SJCRH30 (cell line): ENCODE results near the gene CMTM5. TPM values are rescaled to one million over a fixed set of nuclear protein-coding genes. Genes with fewer than 3 reads are reported as not detected.

Source experiments
- DNase-seq, 2 experiments: peaks; one replicate each; pipeline ENCODE4 v3.0.0-alpha.2; 2015 to 2020
- H3K27ac ChIP-seq: fragments of 250-450 bp; sonication (Bioruptor Pico); 2 replicates; pipeline ENCODE4 v1.5.1; 2020; ENCODE audit warnings: mild to moderate bottlenecking, moderate library complexity
- H3K27me3 ChIP-seq: fragments of 250-450 bp; sonication (Bioruptor Pico); 2 replicates; pipeline ENCODE4 v1.5.1; 2020; ENCODE audit warnings: mild to moderate bottlenecking, moderate library complexity
- H3K36me3 ChIP-seq: fragments of 250-450 bp; sonication (Bioruptor Pico); 2 replicates; pipeline ENCODE4 v1.5.1; 2020; ENCODE audit warnings: mild to moderate bottlenecking, moderate library complexity
- H3K4me1 ChIP-seq: fragments of 250-450 bp; sonication (Bioruptor Pico); 2 replicates; pipeline ENCODE4 v1.5.1; 2020; ENCODE audit warnings: mild to moderate bottlenecking, moderate library complexity
- H3K4me3 ChIP-seq: fragments of 250-450 bp; sonication (Bioruptor Pico); 2 replicates; pipeline ENCODE4 v1.5.1; 2020; ENCODE audit warnings: mild to moderate bottlenecking, moderate library complexity
- H3K9me3 ChIP-seq: fragments of 250-450 bp; sonication (Bioruptor Pico); replicated peaks from 2 replicates; pipeline ENCODE4 v1.5.1; 2020; ENCODE audit warnings: mild to moderate bottlenecking, moderate library complexity
- total RNA-seq: library from RNA; depleted of rRNA; stranded (reverse); fragments of >200 nt; shearing (Covaris generic); gene quantifications from 2 replicates; pipeline ENCODE4 v1.2.3, GENCODE V29; 2014

Gene CMTM5
- total RNA-seq, 1 experiment from 2014 or later: 0.32 TPM

DNA sequence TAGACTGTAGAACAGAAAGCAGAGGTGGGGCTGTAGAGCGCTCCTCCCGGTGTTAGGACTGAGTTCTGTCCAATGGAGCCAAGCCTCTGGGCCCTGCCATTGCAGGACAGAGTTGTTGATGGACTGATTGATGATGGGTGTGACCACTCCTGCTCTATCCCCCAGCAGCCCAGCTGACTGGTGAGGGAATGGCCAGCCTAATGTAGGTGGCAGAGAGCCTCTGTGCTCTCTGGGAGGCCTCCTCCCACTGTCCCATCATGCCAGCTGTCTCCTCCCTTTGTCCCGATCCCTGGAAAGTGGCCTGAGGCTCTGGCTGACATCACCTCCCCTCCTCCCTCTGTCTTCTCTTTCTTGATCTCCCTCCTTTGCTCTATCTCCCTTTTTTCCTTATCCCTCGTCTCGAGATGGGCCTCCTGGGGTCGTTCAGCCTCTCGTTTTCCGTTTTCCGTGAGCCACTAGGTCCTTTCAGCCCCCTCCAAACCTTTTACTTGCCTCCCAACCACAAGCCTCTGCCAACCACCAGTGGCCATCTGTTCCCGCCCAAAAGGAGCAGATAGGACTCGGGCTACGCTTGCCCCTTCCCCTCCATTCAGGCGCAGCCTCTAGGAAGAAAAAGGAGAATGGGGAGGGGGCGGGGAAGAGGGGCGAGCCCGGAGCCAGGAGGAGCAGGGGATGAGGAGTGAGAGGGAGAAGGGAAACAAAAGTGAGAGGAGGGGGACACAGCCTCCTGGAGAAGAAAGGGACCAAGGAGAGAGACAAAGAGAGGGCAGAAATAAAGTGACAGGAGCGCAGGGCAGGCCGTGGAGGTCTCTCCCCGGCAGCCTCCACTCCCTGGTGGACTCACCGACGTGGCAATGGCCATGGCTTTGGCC, 12.4 kb upstream of the CMTM5 start:
- Histone ChIP-seq H3K4me1 (0 out of 2 replicates have a peak, but pooled peaks cover 8% of the 10 kb centered on the region), H3K36me3 (peaks cover 13% of the 10 kb centered on the region), H3K4me3 (peak overlapping the region; percentile 82), H3K27ac (peak overlapping the region; percentile 91), H3K27me3 (no peaks in the 10 kb centered on the region), H3K9me3 (no peaks in the 10 kb centered on the region)
- peak; percentile 61 to 74 for DNase-seq

DNA sequence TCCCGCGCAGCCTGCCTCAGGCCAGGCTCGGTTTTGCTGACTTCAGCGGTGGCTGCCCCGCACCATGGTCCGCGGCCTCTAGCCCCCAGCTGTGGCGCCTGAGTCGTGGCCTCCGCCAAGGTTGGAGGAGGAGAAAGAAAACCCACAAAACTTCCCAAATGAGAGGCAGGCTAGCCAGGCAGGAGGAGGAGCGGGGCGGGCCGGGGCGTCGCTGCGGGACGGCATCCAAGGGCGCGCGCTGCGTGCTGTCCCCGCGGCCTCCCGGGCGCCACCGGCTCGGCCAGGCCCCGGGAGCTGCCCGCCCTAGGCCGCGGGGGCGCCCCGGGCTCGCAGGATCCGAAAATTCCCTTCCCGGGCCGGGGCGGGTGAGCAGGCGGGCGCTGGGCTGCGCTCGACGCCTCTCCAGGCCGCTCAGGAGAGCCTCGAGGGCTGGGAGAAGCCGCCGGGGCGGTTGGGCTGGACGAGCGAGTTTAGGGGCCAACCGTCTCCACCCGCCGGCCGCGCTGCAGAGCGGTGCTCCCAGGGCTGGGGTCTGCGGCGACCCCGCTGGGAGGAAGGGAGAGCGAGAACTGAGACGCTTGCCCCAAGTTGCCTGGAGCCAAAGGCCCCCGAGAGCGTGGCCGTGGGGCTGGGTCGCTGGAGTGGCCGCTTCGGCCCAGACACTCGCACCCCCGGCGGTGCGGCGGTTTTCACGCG, 11.7 kb upstream of the CMTM5 start, which contains the start of gene EFS:
TSS of gene EFS (minus strand) at position 137 of the 696 bp plus-strand sequence. CDS start 147 bp downstream, outside the sequence.
- peaks cover 13% of the 10 kb centered on the region for H3K36me3 ChIP-seq
- H3K9me3 ChIP-seq: no peaks in the 10 kb centered on the region
- peak within 1 kb of the TSS; percentile 91 for H3K27ac ChIP-seq
- H3K4me1 ChIP-seq: 0 out of 2 replicates have a peak, but pooled peaks cover 8% of the 10 kb centered on the region
- peak in 1 of 2 experiments; percentile 27 for DNase-seq
- H3K4me3 ChIP-seq: peak within 1 kb of the TSS; percentile 82
- H3K27me3 ChIP-seq: no peaks in the 10 kb centered on the region

DNA sequence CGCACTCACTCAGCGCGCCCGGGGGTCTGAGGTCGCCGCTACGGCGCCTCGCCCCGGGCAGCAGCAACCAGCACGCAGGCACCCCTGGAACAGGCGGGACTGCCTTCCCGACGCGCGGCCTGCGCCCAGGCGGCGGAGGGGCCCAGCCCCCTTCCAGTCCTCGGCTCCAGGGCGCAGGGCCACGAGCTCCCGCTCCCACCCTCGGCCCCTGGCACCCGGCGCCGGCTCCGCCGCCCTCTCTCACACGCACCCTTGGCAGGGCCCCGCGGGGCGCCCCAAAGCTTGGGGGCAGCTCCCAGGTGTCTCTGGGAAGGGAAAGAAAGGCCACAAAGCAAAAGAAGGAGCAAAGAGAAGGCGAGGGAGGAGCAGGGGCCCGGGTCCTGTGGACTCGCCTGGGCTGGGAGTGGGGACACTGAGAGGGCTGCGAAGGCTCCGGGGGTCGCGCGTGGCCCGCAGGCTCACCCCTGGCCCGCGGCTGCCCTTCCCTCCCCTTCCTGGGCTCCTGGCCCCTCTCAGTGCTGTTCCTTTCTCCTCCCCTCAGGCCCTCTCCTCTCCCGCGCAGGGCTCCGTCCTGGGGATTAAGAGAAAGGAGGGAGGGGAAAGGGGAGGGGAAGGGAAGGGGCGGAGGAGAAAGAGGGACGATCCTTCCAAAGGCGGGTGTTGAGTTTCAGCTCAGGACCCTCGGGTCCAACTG, 11.0 kb upstream of the CMTM5 start:
- H3K27me3 ChIP-seq: no peaks in the 10 kb centered on the region
- peak overlapping the region; percentile 91 for H3K27ac ChIP-seq

DNA sequence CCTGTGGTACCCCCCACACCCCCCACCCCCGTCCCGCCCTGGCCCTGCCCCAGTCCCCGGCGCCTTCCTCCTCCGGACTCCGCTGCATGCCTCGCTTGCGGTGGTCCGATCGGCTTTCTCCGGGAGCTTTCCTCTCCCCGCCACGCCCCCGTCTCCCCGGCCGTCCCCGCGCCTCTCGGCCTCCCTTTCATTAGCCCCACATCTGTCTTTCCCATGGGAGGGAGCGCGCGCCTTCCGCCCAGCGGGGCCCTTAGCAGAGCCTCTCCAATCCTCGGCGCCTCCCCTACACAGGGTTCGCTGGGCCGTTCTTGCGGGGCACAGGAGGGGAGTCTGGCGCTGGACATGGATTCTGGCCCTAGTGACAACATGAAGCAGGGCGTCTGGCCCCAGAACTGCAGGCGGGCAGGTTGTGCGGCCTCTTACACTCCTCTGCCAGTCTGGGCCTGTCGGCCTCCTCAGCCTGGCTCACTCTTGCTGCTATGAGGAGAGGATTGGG, 10.4 kb upstream of the CMTM5 start:
- Histone ChIP-seq H3K27me3 (peaks cover 2% of the 10 kb centered on the region; the same call in 1 of the 2 replicates), H3K27ac (peak overlapping the region; percentile 57), H3K4me3 (peak overlapping the region; percentile 82), H3K4me1 (0 out of 2 replicates have a peak, but pooled peaks cover 8% of the 10 kb centered on the region), H3K36me3 (peaks cover 9% of the 10 kb centered on the region), H3K9me3 (no peaks in the 10 kb centered on the region)
- peak; percentile 93 for DNase-seq

More for the DNA sequence above, 11.0 kb upstream of the CMTM5 start:
- H3K4me3 ChIP-seq: peak overlapping the region; percentile 82
- 0 out of 2 replicates have a peak, but pooled peaks cover 8% of the 10 kb centered on the region for H3K4me1 ChIP-seq
- no peaks in the 10 kb centered on the region for H3K9me3 ChIP-seq
- peak; percentile 31 to 47 for DNase-seq
- H3K36me3 ChIP-seq: peaks cover 13% of the 10 kb centered on the region

DNA sequence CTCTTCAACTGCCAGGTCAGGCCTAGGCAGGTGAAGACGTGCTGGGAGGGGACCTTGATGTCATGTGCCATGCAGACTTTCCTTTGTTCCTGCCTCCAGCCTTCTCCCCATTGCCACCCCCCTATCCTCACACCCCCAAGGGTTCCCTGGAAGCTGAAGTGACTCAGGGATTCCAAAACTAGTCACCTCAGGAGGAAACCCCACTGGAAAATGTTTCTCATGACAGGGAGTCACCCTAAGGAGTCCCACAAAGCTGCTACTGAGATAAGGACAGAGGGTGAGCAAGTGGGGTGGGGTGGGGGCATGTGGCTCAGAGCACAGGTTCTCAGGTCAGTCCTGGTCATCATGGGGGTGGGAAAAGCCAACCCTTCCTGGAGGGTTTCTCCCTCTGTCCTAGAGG, 6.6 kb upstream of the CMTM5 start:
- 0 out of 2 replicates have a peak, but pooled peaks cover 6% of the 10 kb centered on the region for H3K4me1 ChIP-seq
- peaks cover 6% of the 10 kb centered on the region; the same call in 1 of the 2 replicates for H3K27me3 ChIP-seq
- H3K4me3 ChIP-seq: no peak overlapping the region
- no peak for DNase-seq
- no peaks in the 10 kb centered on the region for H3K36me3 ChIP-seq
- no peak overlapping the region for H3K27ac ChIP-seq
- H3K9me3 ChIP-seq: no peaks in the 10 kb centered on the region

- H3K4me1 ChIP-seq: 0 out of 2 replicates have a peak, but pooled peaks cover 4% of the 10 kb centered on the region
- H3K4me3 ChIP-seq: no peak overlapping the region
- DNase-seq: no peak
- no peak overlapping the region for H3K27ac ChIP-seq
- H3K9me3 ChIP-seq: no peaks in the 10 kb centered on the region
- H3K27me3 ChIP-seq: peaks cover 6% of the 10 kb centered on the region; the same call in 1 of the 2 replicates
- no peaks in the 10 kb centered on the region for H3K36me3 ChIP-seq
These were observed 5.0 kb upstream of the CMTM5 start for GRCh38 chr14:23371865-23372264.

DNA sequence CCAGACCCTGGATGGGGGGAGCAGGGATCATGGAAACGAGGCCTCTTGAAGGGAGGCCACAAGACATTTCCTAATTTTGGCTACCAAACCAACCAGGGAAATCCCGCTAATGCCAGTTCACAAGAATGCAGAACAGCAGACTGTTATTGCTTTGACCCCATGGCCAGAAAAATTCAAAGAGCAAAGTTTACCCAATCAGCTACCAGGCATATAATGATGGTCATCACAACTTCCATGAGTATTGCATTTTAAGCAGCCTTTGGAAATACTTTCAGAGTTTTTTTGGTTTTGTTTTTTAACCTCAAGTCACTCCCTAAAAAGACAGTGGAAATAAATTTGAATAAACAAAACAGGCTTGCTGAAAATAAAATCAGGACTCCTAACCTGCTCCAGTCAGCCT, 4.3 kb upstream of the CMTM5 start, which contains the start of gene IL25:
TSS of gene IL25 (plus strand) at position 301 of the 400 bp plus-strand sequence.
- H3K4me1 ChIP-seq: no peaks in the 10 kb centered on the region
- no peak within 1 kb of the TSS for H3K4me3 ChIP-seq
- H3K36me3 ChIP-seq: no peaks in the 10 kb centered on the region
- H3K9me3 ChIP-seq: no peaks in the 10 kb centered on the region
- H3K27ac ChIP-seq: no peak within 1 kb of the TSS
- peaks cover 6% of the 10 kb centered on the region for H3K27me3 ChIP-seq
- DNase-seq: no peak

- Histone ChIP-seq H3K4me1 (no peaks in the 10 kb centered on the region), H3K27ac (no peak overlapping the region)
These were observed 3.8 kb upstream of the CMTM5 start for GRCh38 chr14:23373041-23373440.

GRCh38 chr14:23375527-23376251, 1.2 kb upstream of the CMTM5 start:
- H3K27me3 ChIP-seq: peaks cover 6% of the 10 kb centered on the region
- H3K36me3 ChIP-seq: no peaks in the 10 kb centered on the region
- DNase-seq: no peak
- H3K9me3 ChIP-seq: no peaks in the 10 kb centered on the region
- no peaks in the 10 kb centered on the region for H3K4me1 ChIP-seq
- H3K27ac ChIP-seq: no peak overlapping the region
- H3K4me3 ChIP-seq: no peak overlapping the region

More at GRCh38 chr14:23373041-23373440, 3.8 kb upstream of the CMTM5 start:
- H3K36me3 ChIP-seq: no peaks in the 10 kb centered on the region
- no peak for DNase-seq
- no peak overlapping the region for H3K4me3 ChIP-seq
- H3K27me3 ChIP-seq: peaks cover 6% of the 10 kb centered on the region
- H3K9me3 ChIP-seq: no peaks in the 10 kb centered on the region

GRCh38 chr14:23377198-23377550, 328 bp downstream of the CMTM5 start:
- Histone ChIP-seq H3K27ac (no peak overlapping the region), H3K4me1 (no peaks in the 10 kb centered on the region), H3K9me3 (no peaks in the 10 kb centered on the region), H3K27me3 (no peaks in the 10 kb centered on the region; the same call in 1 of the 2 replicates), H3K36me3 (no peaks in the 10 kb centered on the region), H3K4me3 (no peak overlapping the region)
- no peak for DNase-seq

DNA sequence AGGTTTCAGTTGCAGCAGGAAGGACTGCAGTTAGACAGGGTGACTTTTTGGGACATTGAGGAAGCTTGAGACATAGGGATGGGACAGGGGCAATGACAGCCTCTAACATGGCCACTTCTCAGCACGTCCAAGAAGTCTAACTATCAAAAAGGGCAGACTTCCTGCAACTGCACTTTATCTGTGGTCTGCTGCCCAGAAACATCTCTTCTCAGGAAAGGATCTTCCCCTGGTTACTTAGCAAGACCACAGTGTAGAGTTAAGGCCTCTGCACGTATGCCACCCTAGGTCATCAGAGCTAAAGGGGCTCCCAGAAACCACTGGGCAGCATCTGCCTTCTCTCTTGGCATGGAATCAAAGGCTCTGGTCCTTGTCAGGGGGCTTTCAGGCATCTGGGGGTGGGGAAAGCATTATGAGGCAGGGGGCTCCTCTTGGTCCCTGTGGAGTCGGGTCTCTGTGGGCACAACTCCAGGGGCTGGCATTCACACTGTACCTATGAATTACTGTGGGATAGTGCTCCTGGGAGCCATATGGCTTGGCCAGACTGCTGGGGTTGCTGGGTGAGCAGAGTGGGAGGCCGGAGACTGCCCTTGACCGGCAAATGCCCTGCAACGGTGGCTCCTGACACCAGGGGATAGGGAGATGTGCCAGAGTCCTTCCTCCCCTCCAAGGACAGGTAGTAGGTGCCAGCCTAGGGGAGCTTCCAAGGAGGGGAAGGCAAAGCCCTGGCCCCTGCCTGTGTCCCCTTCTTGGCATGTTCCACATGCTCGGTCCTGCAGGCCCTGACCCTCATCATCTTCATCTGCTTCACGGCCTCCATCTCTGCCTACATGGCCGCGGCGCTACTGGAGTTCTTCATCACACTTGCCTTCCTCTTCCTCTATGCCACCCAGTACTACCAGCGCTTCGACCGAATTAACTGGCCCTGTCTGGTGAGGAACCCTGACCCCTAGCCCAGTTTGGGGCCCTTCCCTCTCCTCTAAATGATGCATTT, 1.0 kb downstream of the CMTM5 start:
- Histone ChIP-seq H3K36me3 (no peaks in the 10 kb centered on the region), H3K4me3 (no peak overlapping the region), H3K4me1 (no peaks in the 10 kb centered on the region), H3K9me3 (no peaks in the 10 kb centered on the region), H3K27me3 (no peaks in the 10 kb centered on the region; the same call in 1 of the 2 replicates), H3K27ac (no peak overlapping the region)
- DNase-seq: no peak

DNA sequence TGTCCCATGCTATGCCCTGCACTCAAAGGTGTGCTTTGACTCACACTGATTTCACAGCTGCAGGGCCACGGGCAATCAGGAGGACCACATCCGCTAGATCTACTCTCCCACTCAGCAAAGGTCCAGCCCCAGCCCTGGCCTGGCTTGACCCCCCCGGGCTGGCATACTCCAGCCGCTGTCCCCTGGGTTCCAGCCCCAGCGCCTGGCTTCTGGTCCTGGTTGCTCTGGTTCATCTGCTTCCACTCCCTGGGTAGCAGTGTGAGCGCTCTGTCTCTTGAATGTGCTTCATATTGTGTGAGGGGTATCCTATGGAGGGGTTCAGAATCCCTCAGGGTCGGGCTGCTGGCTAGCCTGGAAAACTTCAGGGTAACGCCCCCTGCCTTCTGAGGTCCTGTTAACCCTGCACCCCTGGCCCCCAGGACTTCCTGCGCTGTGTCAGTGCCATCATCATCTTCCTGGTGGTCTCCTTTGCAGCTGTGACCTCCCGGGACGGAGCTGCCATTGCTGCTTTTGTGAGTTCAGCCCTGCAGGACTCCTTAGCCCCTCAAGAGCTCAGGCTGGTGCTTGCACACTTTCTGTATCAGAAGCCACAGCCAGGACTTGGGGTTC, 1.9 kb downstream of the CMTM5 start:
- Histone ChIP-seq H3K4me3 (no peak overlapping the region), H3K27me3 (no peaks in the 10 kb centered on the region; the same call in 1 of the 2 replicates), H3K4me1 (no peaks in the 10 kb centered on the region), H3K36me3 (no peaks in the 10 kb centered on the region), H3K9me3 (no peaks in the 10 kb centered on the region), H3K27ac (no peak overlapping the region)
- no peak for DNase-seq
